ENCODE data around the gene SORL1. TPM values are rescaled to one million over a fixed set of nuclear protein-coding genes. Genes with fewer than 3 reads are reported as not detected.

Gene SORL1
- total RNA-seq, 2 donors from 2014 or later, result 9.6 to 10.6 TPM

GRCh38 chr11:121446752-121447156 lies 5.4 kb upstream of the SORL1 start:
- peak; percentile 28 to 38 for ATAC-seq

GRCh38 chr11:121448011-121448410 lies 4.1 kb upstream of the SORL1 start:
- no peak for ATAC-seq
- DNase-seq, result no peak
- intact Hi-C loops (cut with DNase I), result no loop called here

More at GRCh38 chr11:121446752-121447156, 5.4 kb upstream of the SORL1 start:
- DNase-seq, result no peak
- intact Hi-C loops (cut with DNase I), result no loop called here

- no peak for DNase-seq
- intact Hi-C loops (cut with DNase I), result no loop called here
- no peak for ATAC-seq
These were observed 3.6 kb upstream of the SORL1 start for GRCh38 chr11:121448431-121448941.

GRCh38 chr11:121449123-121449522 lies 3.0 kb upstream of the SORL1 start:
- DNase-seq (no peak), ATAC-seq (no peak)
- intact Hi-C loops (cut with DNase I), result no loop called here

- intact Hi-C loops (cut with DNase I), result loop anchor here in 1 of 2 donors (5.0 kb wide), 2 partner anchors 127 to 143 kb away; no protein-coding TSS in a partner anchor
- DNase-seq, result no peak
- no peak for ATAC-seq
These were observed 2.5 kb upstream of the SORL1 start for GRCh38 chr11:121449626-121450025.

- intact Hi-C loops (cut with DNase I), result loop anchor here in 1 of 2 donors (5.0 kb wide), 2 partner anchors 128 to 142 kb away; no protein-coding TSS in a partner anchor
- DNase-seq (no peak), ATAC-seq (no peak)
These were observed 1.7 kb upstream of the SORL1 start for GRCh38 chr11:121450401-121450800.

- ATAC-seq (peak in 1 of 2 donors; percentile 3), DNase-seq (no peak)
- intact Hi-C loops (cut with DNase I), result loop anchor here in 1 of 2 donors (5.0 kb wide), 2 partner anchors 129 to 141 kb away; no protein-coding TSS in a partner anchor
These were observed 732 bp upstream of the SORL1 start for GRCh38 chr11:121451178-121451985.

GRCh38 chr11:121452609-121453150 lies 566 bp downstream of the SORL1 start, which contains the start of gene SORL1-AS1:
TSS of gene SORL1-AS1 (minus strand) at chr11:121452967.
- ATAC-seq, result peak in 1 of 2 donors; percentile 12
- intact Hi-C loops (cut with DNase I), result loop anchor here in 1 of 2 donors (5.0 kb wide), 2 partner anchors 130 to 140 kb away; no protein-coding TSS in a partner anchor
- no peak for DNase-seq

GRCh38 chr11:121453589-121454299 lies 1.6 kb downstream of the SORL1 start:
- intact Hi-C loops (cut with DNase I), result loop anchor here in 1 of 2 donors (5.0 kb wide), 2 partner anchors 131 to 139 kb away; no protein-coding TSS in a partner anchor
- ATAC-seq (no peak), DNase-seq (no peak)

- intact Hi-C loops (cut with DNase I), result no loop called here
- no peak for DNase-seq
- ATAC-seq, result no peak
These were observed 3.0 kb downstream of the SORL1 start for GRCh38 chr11:121455115-121455514.

GRCh38 chr11:121456151-121456550 lies 4.0 kb downstream of the SORL1 start:
- DNase-seq (no peak), ATAC-seq (no peak)
- intact Hi-C loops (cut with DNase I), result no loop called here

GRCh38 chr11:121456816-121457431 lies 4.8 kb downstream of the SORL1 start:
- DNase-seq, result no peak
- intact Hi-C loops (cut with DNase I), result no loop called here
- no peak for ATAC-seq

- ATAC-seq (no peak), DNase-seq (no peak)
- intact Hi-C loops (cut with DNase I), result no loop called here
These were observed 6.4 kb downstream of the SORL1 start for GRCh38 chr11:121458551-121458950.

- intact Hi-C loops (cut with DNase I), result no loop called here
- DNase-seq (no peak), ATAC-seq (no peak)
These were observed 7.4 kb downstream of the SORL1 start for GRCh38 chr11:121459413-121460017.

GRCh38 chr11:121460941-121461514 lies 8.9 kb downstream of the SORL1 start:
- peak in 1 of 2 donors; percentile 49 for ATAC-seq
- DNase-seq, result no peak
- intact Hi-C loops (cut with DNase I), result no loop called here

GRCh38 chr11:121461843-121462242 lies 9.7 kb downstream of the SORL1 start:
- intact Hi-C loops (cut with DNase I), result no loop called here
- no peak for DNase-seq

GRCh38 chr11:121463689-121464335 lies 11.7 kb downstream of the SORL1 start:
- intact Hi-C loops (cut with DNase I), result no loop called here
- DNase-seq (no peak), ATAC-seq (no peak)

More at GRCh38 chr11:121461843-121462242, 9.7 kb downstream of the SORL1 start:
- ATAC-seq, result no peak

All from left cardiac atrium (tissue), 4 donors.